Hepatic stellate cell (primary cell): Measurements from ENCODE around the gene GOLGA6L6.
"Not testable (repeated sequence)": the region's sequence is repeated elsewhere in the genome, so short reads cannot be mapped to it uniquely, and the experiment has no call there.

Source experiments
- DNase-seq: peaks from one replicate; pipeline ENCODE4 v3.0.0; 2011; ENCODE audit warnings: low spot score

Gene GOLGA6L6

DNA sequence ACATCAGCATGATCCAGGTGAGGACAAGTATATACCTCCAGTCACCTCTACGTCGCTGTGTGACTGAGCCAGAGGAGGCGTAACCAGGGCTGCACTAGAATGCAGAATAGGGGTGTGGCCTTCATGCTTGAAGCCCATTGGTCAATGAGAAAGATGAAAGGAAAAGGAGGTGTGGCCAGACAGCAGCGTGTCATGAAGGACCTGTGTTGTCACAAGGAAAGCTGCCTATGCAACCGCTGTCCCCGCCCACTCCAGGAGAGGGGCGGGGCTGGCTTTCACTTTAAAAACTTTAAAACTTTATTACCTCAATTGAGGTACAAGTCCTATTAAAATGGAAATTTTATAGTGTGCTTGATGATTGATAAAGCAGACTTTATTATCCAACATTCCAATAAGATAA is at the start of gene GOLGA6L6:
TSS of gene GOLGA6L6 (minus strand) at position 101 of the 400 bp plus-strand sequence. CDS start at position 10, 91 bp downstream.
- not testable (repeated sequence) for DNase-seq

GRCh38 chr15:20590069-20590468 is 48.5 kb upstream of the GOLGA6L6 start:
- not testable (repeated sequence) for DNase-seq

DNA sequence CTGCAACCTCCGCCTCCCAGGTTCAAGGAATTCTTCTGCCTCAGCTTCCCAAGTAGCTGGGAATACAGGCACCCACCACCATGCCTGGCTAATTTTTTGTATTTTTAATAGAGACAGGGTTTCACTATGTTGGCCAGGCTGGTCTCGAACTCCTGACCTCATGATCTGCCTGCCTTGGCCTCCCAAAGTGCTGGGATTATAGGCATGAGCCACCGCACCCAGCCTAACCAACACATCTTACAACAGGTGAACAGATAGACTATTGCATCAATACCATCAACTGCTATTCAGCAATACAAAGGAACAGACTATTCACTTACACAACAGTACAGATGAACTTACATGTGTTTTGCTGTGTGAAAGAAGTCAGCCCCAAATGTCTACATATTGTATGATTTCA is 45.2 kb upstream of the GOLGA6L6 start:
- not testable (repeated sequence) for DNase-seq

DNA sequence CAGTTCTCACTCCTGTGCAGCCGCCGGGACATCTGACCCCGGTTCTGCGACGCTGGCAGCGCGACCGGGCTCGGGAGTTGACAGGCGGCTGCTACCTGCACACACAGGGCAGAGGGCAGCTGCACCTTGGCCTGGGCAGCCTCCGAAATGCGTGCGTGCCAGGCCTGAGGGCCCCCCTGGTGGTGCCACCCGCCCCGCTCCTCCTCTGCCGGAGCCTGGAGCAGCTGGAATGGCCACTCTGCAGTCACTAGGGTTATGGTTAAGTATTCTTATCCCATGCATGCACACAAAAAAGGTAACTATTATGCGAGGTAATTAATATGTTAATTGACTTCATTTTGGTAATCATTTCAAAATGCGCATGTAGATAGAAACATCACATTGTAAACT is 41.1 kb upstream of the GOLGA6L6 start:
- DNase-seq: not testable (repeated sequence)

GRCh38 chr15:20582109-20582725 is 40.6 kb upstream of the GOLGA6L6 start:
- DNase-seq: not testable (repeated sequence)

GRCh38 chr15:20581261-20582108 is 39.9 kb upstream of the GOLGA6L6 start:
- DNase-seq: not testable (repeated sequence)

DNA sequence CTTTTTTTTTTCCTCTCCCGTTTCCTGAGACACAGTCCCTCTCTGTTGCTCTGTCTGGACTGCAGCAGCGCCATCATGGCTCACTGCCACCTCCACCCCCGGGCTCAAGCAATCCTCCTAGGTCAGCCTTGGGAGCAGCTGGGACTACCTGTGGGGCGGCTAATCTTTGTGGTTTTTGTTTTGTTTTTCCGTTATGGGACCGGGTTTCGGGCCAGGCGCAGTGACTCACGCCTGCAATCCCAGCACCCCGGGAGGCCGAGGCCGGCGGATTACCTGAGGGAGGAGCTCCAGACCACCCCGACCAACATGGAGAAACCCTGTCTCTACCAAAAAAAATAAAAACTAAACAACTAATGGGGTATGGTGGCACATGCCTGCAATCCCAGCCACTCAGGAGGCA is 38.1 kb upstream of the GOLGA6L6 start:
- not testable (repeated sequence) for DNase-seq

DNA sequence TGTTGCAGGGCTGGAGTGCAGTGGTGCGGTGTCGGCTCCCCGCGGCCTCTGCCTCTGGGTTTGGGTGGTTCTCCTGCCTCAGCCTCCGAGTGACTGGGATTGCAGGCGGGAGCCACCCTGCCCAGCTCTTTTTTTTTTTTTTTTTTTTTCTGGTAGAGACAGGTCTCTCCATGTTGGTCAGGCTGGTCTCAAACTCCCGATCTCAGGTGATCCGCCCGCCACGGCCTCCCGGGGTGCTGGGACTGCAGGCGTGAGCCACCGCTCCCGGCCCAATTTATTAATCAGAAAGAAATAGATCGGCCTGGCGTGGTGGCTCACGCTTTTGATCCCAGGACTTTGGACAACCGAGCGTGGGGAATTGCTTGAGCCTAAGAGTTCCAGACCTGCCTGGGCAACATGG is 9.7 kb upstream of the GOLGA6L6 start:
- not testable (repeated sequence) for DNase-seq

GRCh38 chr15:20505926-20506658 is 35.5 kb downstream of the GOLGA6L6 start:
- DNase-seq: not testable (repeated sequence)

DNA sequence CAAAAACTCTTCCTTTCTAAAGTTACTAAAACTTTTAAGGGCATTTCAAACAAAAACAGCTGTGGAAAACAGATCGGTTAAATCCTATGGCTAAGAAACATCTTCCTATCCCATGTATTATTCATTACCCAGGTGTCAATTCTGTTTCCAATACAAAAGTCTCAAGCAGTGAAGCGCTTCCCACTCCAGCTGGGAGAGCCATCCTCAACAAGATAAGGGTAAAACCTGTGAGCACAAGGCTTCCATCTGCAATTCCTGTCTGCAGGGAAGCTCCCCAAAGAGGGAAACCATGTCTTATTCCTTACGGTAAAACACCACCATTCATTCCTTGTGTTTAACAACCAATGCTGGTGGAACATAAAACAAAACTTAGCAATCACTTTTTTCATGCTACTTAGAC is 38.8 kb downstream of the GOLGA6L6 start:
- DNase-seq: not testable (repeated sequence)

- not testable (repeated sequence) for DNase-seq
Observed at GRCh38 chr15:20501512-20502222, 39.9 kb downstream of the GOLGA6L6 start.

DNA sequence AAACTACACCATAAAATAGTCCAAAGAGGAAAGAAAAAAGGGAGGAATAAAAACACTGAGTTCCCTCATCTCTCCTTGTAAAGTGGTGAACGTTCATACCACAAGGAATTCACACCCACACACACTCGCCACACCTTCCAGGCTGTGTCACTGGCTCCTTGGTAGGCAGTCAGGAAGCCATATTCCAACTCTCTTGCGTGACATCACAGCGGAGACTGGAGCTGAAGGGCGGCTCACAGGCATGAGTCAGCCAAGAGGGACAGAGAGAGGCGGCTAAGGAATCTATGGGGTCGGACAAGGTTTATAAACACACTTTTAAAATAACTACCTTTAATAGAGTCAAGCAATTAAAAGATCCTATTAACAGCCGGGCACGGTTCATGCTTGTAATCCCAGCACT is 43.8 kb downstream of the GOLGA6L6 start:
- not testable (repeated sequence) for DNase-seq

GRCh38 chr15:20493035-20493434 is 48.6 kb downstream of the GOLGA6L6 start:
- DNase-seq: not testable (repeated sequence)

DNA sequence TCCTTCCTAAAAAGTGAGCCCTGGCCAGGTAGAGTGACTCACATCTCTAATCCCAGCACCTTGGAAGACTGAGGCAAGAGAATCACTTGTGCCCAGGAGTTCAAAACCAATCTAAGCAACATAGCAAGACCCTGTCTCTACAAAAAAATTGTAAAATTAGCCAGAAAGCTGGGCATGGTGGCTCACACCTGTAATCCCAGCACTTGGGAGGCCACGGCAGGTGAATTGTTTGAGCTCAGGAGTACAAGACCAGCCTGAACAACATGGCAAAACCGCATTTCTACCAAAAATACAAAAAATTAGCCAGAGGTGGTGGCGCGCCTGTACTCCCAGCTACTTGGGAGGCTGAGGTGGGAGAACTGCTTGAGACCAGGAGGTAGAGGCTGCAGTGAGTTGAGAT is 49.0 kb downstream of the GOLGA6L6 start:
- not testable (repeated sequence) for DNase-seq

DNA sequence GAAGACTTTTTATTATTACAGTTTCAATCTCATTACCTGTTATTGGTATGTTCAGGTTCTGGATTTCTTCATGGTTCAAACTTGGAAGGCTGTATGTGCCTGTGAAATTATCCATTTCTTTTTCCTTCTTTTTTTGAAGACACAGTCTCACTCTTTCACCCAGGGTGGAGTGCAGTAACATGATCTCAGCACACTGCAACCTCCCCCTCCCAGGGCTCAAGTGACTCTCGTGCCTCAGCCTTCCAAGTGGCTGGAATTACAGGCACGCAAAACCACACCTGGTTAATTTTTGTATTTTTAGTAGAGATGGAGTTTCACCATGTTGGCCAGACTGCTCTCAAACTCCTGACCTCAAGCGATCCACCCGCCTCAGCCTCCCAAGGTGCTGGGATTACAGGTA is 52.3 kb downstream of the GOLGA6L6 start:
- not testable (repeated sequence) for DNase-seq
